ENCODE measurements around the gene ELL.

DNA sequence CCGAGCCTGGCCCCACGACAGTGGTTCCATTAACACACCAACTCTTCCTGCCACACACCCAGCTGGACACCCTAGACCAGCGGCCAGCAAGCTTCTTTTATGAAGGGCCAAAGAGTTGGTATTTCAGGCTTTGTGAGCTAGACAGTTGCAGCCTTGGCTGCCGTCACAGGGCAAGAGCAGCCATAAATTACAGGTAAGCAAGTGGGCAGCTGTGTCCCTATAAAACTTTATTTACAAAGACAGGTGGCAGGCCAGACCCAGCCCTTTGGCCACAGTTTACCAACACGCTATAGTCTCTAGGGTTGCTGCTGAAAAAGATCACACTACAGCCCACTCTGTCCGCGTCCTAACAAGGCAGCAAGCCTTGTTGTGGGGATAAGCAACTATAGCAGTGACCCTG, 13.3 kb downstream of the ELL start:
- TF ChIP-seq YY1 (IDR thresholded peaks at IDR 0.05; ENCODE audit: extremely low read depth, insufficient replicate concordance, low read depth, low read length) (no peak), POLR2A (IDR thresholded peaks at IDR 0.05; ENCODE audit: borderline replicate concordance, extremely low read depth, insufficient read depth, insufficient read length) (no peak)
- TF ChIP-seq, protein P1, sequence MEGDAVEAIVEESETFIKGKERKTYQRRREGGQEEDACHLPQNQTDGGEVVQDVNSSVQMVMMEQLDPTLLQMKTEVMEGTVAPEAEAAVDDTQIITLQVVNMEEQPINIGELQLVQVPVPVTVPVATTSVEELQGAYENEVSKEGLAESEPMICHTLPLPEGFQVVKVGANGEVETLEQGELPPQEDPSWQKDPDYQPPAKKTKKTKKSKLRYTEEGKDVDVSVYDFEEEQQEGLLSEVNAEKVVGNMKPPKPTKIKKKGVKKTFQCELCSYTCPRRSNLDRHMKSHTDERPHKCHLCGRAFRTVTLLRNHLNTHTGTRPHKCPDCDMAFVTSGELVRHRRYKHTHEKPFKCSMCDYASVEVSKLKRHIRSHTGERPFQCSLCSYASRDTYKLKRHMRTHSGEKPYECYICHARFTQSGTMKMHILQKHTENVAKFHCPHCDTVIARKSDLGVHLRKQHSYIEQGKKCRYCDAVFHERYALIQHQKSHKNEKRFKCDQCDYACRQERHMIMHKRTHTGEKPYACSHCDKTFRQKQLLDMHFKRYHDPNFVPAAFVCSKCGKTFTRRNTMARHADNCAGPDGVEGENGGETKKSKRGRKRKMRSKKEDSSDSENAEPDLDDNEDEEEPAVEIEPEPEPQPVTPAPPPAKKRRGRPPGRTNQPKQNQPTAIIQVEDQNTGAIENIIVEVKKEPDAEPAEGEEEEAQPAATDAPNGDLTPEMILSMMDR (IDR thresholded peaks at IDR 0.05 in 2 of 3, conservative IDR thresholded peaks at IDR 0.05 in 1 of 3; ENCODE audit: borderline replicate concordance in 1 of 3, insufficient read depth in 1 of 3, low read depth in 2 of 3, low read length in 2 of 3): no peak
